ENCODE data around the gene DAAM1.

DAAM1 gene

DNA sequence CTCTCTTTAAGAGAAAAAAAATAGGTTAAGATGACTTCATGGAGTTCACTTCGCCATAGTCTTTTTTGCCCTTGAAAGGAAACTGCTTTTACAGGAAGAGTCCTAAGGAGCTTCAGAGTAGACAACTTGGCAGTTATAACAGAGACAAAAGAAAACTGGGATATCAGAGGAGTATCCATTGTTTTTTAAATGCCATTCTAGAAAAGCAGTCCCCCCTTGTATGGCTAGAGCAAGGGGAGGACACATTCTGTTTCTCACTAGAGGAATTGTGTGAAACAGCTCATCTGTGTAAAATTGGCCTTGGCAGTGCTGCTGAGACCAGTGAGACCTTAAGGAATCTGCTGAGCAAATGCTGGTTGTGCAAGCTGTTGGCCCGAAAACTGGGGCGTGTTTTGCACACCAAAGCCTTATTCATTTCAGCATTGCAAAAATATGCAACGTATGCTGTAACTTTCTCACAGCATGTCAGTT is 148.7 kb downstream of the DAAM1 start:
- TF ChIP-seq, protein P1, sequence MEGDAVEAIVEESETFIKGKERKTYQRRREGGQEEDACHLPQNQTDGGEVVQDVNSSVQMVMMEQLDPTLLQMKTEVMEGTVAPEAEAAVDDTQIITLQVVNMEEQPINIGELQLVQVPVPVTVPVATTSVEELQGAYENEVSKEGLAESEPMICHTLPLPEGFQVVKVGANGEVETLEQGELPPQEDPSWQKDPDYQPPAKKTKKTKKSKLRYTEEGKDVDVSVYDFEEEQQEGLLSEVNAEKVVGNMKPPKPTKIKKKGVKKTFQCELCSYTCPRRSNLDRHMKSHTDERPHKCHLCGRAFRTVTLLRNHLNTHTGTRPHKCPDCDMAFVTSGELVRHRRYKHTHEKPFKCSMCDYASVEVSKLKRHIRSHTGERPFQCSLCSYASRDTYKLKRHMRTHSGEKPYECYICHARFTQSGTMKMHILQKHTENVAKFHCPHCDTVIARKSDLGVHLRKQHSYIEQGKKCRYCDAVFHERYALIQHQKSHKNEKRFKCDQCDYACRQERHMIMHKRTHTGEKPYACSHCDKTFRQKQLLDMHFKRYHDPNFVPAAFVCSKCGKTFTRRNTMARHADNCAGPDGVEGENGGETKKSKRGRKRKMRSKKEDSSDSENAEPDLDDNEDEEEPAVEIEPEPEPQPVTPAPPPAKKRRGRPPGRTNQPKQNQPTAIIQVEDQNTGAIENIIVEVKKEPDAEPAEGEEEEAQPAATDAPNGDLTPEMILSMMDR (conservative IDR thresholded peaks at IDR 0.05), result no peak
- no peak overlapping the region for H3K27ac ChIP-seq

DNA sequence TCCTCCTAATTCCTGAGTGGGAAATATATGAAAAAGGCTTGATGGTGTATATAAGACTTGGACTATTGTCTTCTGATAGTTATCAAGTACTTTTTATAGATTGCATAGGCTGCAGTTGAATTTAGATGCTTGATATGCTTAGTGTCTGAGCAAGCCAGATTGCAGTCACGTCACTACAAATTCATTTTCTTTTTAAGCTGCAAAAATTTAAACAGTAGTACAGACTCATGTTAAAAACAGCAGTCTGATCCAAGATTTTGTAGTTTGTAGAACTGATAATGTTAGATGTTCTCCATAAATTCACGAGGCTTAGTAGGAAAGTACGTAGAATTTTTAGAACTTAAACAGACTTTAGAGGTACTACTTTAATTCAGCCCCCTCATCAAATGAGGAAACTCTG is 150.3 kb downstream of the DAAM1 start:
- TF ChIP-seq, protein P1 (conservative IDR thresholded peaks at IDR 0.05), result no peak
- H3K27ac ChIP-seq, result no peak overlapping the region

DNA sequence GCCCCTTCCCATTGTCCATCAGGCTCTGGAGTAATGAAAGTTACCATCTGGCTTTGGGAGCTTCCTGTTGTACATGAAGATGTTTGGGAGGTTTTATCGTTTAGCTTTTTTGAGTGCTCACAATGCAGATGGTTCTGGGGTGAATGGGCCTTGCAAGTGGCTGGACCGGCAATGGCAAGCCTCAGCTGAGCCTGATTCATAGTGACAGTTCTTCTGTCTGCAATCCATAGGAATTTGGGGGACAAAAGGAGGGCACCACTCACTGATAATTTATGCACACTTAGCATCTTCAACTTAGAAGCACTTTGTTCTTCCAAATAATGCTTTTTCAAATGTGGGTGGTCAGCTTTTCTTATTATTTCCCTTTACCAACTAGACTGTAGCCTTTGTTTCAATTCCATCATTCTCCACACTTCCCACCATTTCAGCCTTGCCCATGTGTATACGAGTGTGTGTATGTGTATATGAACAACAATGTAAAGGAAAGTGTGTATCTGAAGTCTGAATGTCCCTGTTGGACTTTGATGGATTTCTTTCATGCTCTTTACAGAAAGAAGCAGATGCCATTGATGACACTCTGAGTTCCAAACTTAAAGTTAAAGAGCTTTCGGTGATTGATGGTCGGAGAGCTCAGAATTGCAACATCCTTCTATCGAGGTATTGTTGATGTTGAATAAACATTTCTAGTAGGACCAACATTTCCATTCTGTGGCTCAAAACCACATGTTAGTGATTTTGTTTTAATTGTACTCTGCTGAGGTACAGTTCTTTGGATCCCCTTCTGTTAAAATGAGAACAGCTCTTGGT is 151.3 kb downstream of the DAAM1 start:
- TF ChIP-seq, protein P1 (conservative IDR thresholded peaks at IDR 0.05), result no peak
- no peak overlapping the region for H3K27ac ChIP-seq

DNA sequence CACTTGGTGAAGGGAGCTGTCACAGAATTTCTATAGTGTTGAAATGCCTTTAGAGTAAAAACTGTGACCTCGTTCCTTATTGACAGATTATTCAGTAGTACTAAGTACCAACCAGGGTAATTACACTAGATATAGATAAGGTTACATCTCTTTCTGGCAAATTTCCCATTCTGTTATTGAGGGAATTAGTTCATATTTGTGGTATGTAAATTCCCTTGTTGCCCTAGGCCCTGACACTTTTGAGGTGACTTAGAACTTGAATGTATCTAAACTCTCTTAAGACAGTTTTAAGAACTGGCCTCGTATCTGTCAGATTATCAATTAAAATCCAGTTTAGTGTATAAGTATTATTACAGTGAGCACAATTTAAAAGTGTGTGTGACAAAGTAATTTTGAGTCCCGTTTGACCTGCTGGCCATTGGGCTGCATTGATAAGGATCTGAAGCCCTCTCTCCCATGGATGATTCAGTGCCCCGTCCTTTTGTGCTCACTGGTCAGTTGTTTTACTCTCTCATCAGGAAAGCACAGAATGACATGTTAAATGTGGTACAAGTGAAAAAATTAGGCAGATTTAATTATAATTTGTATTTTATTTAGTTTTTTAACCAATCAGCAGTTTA is 153.5 kb downstream of the DAAM1 start:
- TF ChIP-seq, protein P1 (conservative IDR thresholded peaks at IDR 0.05), result no peak
- no peak overlapping the region for H3K27ac ChIP-seq

DNA sequence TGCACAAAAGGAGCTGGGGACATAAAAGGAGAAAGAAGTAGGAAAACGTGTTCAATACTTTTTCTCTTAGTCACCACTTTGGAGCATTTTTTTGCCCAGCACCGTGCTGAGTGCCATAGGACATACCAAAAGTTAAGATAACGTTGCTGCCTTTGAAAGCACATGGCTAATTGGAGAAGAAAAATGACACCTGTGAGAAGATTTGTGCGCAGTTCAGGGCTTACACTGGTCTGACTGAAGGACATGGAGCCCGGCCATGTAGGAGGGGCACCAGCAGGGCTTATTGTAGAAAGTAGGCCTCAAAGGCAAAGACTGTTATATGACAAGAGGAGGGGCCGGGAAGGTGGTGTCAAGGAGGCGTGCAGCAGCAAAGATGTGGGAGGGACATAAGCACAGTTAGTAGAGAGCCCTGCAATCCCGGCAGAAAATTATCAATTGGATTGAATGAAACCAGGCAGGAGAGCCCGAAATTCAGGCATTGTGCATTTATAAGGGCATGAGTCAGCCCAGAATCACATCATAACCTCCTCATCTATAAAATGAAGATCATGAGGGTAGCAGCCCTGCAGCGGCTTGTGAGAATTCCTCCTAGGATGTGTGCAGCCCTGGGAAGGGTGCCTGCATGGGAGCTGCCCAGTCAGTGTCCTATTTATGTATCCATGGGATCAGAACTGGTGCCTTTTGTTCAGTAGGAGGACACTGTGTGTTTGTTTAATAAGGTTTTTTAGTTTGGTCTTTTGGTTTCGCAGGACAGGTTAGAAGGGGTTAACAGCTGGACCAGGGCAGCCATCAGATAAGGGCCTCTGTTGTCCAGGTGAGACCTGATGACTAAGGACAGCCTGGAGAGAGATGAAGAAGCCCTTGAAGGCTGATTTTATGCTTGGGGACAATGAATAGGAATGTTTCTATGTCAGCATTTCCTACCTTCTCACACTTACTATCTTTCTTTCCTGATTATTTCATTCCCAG is 154.3 kb downstream of the DAAM1 start:
- H3K27ac ChIP-seq, result no peak overlapping the region
- TF ChIP-seq, protein P1 (conservative IDR thresholded peaks at IDR 0.05), result no peak

DNA sequence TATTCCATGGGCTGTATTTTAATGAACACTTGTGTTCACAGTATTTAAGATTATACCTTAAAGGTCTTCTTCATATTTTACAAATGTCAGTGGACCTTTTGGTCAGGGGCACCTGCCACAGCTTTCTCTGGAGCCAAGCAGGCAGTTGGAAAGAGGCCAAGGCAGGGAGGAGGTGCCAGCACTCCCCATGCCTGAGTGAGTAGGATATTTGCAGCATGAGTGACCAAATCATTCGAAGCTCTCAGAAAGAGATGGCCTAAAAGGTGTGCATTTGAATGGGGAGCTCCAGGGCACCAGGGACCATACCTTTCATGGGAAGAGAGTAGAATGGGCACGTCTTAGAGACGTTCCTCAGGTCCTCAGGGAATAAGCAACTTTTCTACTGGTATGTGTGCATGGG is 155.1 kb downstream of the DAAM1 start:
- no peak overlapping the region for H3K27ac ChIP-seq
- TF ChIP-seq, protein P1 (conservative IDR thresholded peaks at IDR 0.05), result no peak

DNA sequence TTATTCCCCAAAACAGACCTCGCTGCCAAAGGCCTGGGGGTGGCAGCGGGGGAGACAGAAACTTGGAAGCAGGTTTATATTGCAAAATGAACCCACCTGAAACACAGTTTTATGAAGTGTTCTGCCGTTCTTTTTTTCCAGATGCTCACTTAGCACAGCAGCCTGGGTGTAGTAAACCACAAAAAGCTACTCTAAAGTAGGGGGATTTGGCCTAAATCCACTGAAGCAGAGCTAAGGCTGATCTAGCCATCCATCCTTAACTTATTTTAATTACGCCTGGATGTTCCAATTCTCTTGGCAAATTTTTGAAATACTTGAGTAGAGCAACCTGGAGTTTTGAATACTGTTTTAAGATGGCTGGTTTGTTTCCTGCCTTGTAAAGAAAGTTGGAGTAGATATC is 155.5 kb downstream of the DAAM1 start:
- H3K27ac ChIP-seq, result no peak overlapping the region
- TF ChIP-seq, protein P1 (conservative IDR thresholded peaks at IDR 0.05), result no peak

Measured in VCaP (cell line).